GM12875 (cell line): ENCODE measurements around the gene PPP1R12C.

Experiments
- H3K4me3 ChIP-seq: one replicate; pipeline ENCODE4 v1.5.1; 2011; ENCODE audit warnings: low read depth, low read length, control low read depth
- TF ChIP-seq, protein P1 (sequence below): IDR thresholded peaks from 2 replicates; pipeline ENCODE4 v1.5.1; 2011; ENCODE audit warnings: low read depth, mild to moderate bottlenecking, control low read depth, inconsistent platforms, low read length, moderate library complexity, borderline replicate concordance; ENCODE audit not compliant: insufficient read depth

The PPP1R12C gene

GRCh38 chr19:55046975-55047622 lies 70.3 kb downstream of the PPP1R12C start:
- TF ChIP-seq, protein P1, sequence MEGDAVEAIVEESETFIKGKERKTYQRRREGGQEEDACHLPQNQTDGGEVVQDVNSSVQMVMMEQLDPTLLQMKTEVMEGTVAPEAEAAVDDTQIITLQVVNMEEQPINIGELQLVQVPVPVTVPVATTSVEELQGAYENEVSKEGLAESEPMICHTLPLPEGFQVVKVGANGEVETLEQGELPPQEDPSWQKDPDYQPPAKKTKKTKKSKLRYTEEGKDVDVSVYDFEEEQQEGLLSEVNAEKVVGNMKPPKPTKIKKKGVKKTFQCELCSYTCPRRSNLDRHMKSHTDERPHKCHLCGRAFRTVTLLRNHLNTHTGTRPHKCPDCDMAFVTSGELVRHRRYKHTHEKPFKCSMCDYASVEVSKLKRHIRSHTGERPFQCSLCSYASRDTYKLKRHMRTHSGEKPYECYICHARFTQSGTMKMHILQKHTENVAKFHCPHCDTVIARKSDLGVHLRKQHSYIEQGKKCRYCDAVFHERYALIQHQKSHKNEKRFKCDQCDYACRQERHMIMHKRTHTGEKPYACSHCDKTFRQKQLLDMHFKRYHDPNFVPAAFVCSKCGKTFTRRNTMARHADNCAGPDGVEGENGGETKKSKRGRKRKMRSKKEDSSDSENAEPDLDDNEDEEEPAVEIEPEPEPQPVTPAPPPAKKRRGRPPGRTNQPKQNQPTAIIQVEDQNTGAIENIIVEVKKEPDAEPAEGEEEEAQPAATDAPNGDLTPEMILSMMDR = no peak
- H3K4me3 ChIP-seq = no peak overlapping the region

DNA sequence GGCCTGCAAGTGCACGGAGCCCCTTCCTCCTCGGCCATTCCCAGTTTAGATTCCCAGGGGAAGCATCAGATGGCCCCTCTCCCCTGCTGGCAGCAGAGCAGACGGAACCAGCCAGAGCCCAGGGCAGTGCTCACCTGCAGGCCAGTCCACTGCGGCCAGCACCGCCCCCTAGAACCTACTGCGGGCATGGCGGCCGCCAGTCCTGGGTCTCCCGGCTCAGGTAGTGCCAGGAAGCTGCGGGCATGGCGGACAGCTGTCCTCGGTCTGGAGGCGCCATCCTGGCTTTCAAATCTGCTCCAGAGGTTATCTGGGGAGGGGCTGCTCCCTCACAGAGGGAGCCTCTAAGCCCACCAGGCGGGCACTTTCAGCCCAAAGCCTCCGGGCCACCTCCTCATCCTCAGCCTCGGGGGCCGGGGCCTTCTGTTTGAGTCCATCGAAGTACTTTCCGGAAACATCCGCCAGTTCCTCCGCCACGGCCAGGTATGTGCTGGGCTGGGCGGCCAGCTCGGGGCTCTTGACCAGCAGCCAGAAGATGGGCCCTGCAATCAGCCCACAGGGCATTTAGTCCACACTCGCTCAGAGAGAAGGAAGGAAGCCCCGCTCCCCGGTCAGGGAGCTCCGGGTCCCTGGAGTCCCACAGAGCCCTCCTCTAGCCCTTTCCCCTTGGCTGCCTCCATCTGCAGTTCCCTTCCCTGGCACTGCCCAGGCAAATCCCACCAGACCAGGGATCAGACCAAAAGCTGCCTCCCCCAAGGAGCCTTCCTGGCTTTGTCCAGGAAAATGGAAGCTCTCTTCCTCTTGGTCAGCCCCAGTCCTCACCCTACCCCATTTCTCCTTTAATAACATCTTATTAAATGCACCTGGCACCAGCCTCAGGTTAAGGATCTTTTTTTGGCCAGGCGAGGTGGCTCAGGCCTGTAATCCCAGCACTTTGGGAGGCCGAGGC lies 72.4 kb downstream of the PPP1R12C start:
- no peak overlapping the region for H3K4me3 ChIP-seq

GRCh38 chr19:55044286-55044685 lies 73.2 kb downstream of the PPP1R12C start:
- TF ChIP-seq, protein P1 = no peak
- H3K4me3 ChIP-seq = no peak overlapping the region

More for the DNA sequence above, 72.4 kb downstream of the PPP1R12C start:
- TF ChIP-seq, protein P1 = no peak

GRCh38 chr19:55042688-55043087 lies 74.7 kb downstream of the PPP1R12C start:
- H3K4me3 ChIP-seq = no peak overlapping the region
- TF ChIP-seq, protein P1 = no peak

DNA sequence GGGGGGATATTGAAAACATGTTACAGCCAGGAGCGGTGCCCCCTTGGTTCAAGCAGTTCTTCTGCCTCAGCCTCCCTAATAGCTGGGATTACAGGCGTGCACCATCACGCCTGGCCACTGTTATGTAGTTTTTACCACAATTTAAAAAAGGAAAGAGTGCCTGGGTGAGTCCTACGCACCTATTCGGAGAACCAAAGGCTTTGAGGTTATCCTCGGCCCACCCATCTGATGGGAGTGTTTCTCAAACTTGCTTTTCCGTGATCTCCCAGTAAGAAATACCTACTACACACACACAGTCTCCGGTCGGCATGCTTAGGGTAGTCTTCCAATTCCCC lies 75.1 kb downstream of the PPP1R12C start:
- TF ChIP-seq, protein P1 = no peak

DNA sequence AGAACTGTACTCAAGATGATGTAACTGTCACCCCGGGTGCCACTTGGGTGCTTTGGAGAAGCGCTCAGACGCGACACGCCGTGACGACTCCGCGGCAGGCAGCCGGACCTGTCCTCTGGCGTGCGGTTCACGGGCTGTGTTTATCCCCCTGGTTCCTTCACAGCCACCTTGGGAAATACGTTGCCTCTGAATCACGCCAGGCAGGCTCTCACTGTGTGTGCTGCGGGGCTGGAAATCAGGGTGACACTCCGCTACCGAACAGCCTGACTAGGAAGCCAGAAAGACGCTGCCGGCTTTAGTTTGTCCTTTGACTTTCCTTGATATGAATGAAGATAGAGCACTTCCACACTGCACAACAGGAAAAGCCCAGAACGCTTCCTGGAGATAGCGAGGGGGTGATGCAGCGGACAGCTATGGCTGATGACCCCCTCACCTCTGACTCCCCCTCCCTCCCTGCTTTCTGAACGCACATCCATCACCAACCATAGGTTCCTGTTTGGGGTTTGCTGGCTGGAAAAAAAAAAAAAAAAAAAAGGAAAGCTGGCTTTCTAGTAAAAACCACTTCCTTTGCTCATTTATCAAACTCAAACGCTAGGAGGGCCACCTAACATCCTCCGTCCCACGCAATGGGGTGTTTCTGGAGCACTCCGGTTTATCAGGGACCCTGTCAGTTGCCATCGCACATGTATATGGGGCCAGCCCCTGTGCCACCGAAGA lies 75.7 kb downstream of the PPP1R12C start:
- TF ChIP-seq, protein P1 = no peak
- H3K4me3 ChIP-seq = no peak overlapping the region

More for the DNA sequence above, 75.1 kb downstream of the PPP1R12C start:
- no peak overlapping the region for H3K4me3 ChIP-seq
